Transverse colon (tissue), 4 donors: ENCODE measurements around the gene TPRX1.
"Not testable (repeated sequence)": the region's sequence is repeated elsewhere in the genome, so short reads cannot be mapped to it uniquely, and the experiment has no call there.

Source experiments
- EP300 ChIP-seq: sonication (generic); formaldehyde crosslinking; IDR thresholded peaks from one replicate; pipeline ENCODE4 v1.6.1; 2017; ENCODE audit warnings: antibody characterized with exemption, low read depth
- POLR2A ChIP-seq: fragments of 450-650 bp; IDR thresholded peaks from one replicate; pipeline ENCODE4 v1.6.1; 2016; ENCODE audit warnings: antibody characterized with exemption, mild to moderate bottlenecking, moderate library complexity
- POLR2AphosphoS5 ChIP-seq, 3 donors: sonication (generic); formaldehyde crosslinking; IDR thresholded peaks; one replicate each; pipeline ENCODE4 v1.6.1; 2016; ENCODE audit warnings: antibody characterized with exemption in 3 of 3
- TF ChIP-seq, protein P1 (sequence below), 5 experiments: fragments of 200-600 bp in 3 of 5; fragments of 450-650 bp in 2 of 5; sonication (generic) in 3 of 5; IDR thresholded peaks; 1 replicate in 2 of 5; 2 replicates in 3 of 5; pipeline ENCODE4 v1.5.1; 2016 to 2017; ENCODE audit warnings: antibody characterized with exemption in 5 of 5, inconsistent platforms in 3 of 5, mild to moderate bottlenecking in 2 of 5, moderate library complexity in 1 of 5

DNA sequence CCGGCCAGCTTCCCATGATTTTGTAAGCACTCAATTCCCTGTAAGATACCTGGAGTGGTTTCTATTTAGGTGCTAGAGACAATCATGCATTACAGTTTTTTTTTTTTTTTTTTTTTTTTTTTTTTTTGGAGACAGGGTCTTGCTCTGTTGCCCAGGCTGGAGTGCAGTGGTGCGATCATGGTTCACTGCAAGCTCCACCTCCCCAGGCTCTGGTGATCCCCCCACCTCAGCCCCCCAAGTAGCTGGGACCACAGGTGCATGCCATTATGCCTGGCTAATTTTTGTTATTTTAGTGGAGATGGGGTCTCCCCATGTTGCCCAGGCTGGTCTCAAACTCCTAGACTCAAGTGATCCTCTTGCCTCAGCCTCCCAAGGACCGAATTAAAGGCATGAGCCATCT, 39.6 kb downstream of the TPRX1 start:
- TF ChIP-seq, protein P1, sequence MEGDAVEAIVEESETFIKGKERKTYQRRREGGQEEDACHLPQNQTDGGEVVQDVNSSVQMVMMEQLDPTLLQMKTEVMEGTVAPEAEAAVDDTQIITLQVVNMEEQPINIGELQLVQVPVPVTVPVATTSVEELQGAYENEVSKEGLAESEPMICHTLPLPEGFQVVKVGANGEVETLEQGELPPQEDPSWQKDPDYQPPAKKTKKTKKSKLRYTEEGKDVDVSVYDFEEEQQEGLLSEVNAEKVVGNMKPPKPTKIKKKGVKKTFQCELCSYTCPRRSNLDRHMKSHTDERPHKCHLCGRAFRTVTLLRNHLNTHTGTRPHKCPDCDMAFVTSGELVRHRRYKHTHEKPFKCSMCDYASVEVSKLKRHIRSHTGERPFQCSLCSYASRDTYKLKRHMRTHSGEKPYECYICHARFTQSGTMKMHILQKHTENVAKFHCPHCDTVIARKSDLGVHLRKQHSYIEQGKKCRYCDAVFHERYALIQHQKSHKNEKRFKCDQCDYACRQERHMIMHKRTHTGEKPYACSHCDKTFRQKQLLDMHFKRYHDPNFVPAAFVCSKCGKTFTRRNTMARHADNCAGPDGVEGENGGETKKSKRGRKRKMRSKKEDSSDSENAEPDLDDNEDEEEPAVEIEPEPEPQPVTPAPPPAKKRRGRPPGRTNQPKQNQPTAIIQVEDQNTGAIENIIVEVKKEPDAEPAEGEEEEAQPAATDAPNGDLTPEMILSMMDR (IDR thresholded peaks at IDR 0.05) = not testable (repeated sequence)
- not testable (repeated sequence) for TF ChIP-seq EP300; POLR2AphosphoS5 (IDR thresholded peaks at IDR 0.05); POLR2A
